Erythroblast (primary cell): ENCODE results near the gene C17orf114.

Experiments used
- GATA1 ChIP-seq: IDR thresholded peaks from 2 replicates; pipeline ENCODE4 v1.6.1; 2011; ENCODE audit warnings: low read depth, mild to moderate bottlenecking, control low read depth, low read length, moderate library complexity
- POLR2A ChIP-seq: IDR thresholded peaks from 2 replicates; pipeline ENCODE4 v1.6.1; 2011; ENCODE audit warnings: mild to moderate bottlenecking, low read length

DNA sequence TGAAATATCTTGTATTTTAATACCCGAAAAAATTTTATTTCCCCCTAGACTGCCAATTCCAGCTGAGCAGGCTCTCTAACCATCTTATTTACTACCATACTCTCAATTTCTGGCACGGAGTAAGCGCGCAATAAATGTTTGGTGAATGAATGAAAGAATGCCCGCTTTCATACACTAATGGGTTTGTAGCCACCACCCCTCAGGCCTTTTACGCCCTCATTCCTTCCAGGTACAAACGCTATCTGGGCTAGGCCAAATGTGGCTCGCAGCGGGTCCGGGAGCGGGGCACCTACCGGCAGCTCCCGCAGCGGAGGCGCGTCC lies 4.3 kb upstream of the C17orf114 start:
- TF ChIP-seq POLR2A (no peak), GATA1 (no peak)
